K562 (cell line): ENCODE data around the gene GRB10.

ENCODE experiments used
- CBX1 ChIP-seq: sonication (generic); IDR thresholded peaks from 2 replicates; pipeline ENCODE4 v1.6.1; 2016; ENCODE audit warnings: antibody characterized with exemption, low read depth, mild to moderate bottlenecking
- CCNT2 ChIP-seq: IDR thresholded peaks from 2 replicates; pipeline ENCODE4 v1.6.1; 2011; ENCODE audit warnings: borderline replicate concordance, low read depth, mild to moderate bottlenecking, moderate library complexity, mixed read lengths, low read length; ENCODE audit not compliant: insufficient read length; ENCODE audit errors: extremely low read depth
- HIVEP1 ChIP-seq: fragments of 250-450 bp; sonication (Bioruptor Pico); IDR thresholded peaks from 2 replicates; pipeline ENCODE4 v1.4.0; 2020; ENCODE audit warnings: mild to moderate bottlenecking
- MAFG ChIP-seq: fragments of 450-650 bp; conservative IDR thresholded peaks from 2 replicates; pipeline ENCODE4 v1.6.1; 2016; ENCODE audit warnings: missing genetic modification characterization, missing compliant biosample characterization
- MAFK ChIP-seq: IDR thresholded peaks from 2 replicates; pipeline ENCODE4 v1.6.1; 2011; ENCODE audit warnings: low read length, improper control_type of control experiment
- RNF219 ChIP-seq: fragments of 250-450 bp; sonication (Bioruptor Pico); IDR thresholded peaks from 2 replicates; pipeline ENCODE4 v1.5.0; 2022; ENCODE audit warnings: mild to moderate bottlenecking
- TCF7L2 ChIP-seq: fragments of 150-350 bp; IDR thresholded peaks from 2 replicates; pipeline ENCODE4 v1.6.1; 2016; ENCODE audit warnings: low read depth, mild to moderate bottlenecking, low read length, moderate library complexity
- TEAD4 ChIP-seq, 2 experiments: sonication (generic) in 1 of 2; formaldehyde crosslinking in 1 of 2; IDR thresholded peaks; 2 replicates each; pipeline versions ENCODE4 v1.6.1 to v1.8.0; 2012 to 2022; ENCODE audit warnings: borderline replicate concordance in 1 of 2, inconsistent platforms in 1 of 2, low read length in 1 of 2, mild to moderate bottlenecking in 1 of 2, missing genetic modification reagents in 1 of 2
- ZNF277 ChIP-seq: fragments of 250-450 bp; sonication (Bioruptor Pico); IDR thresholded peaks from 2 replicates; pipeline ENCODE4 v1.8.0; 2022; ENCODE audit warnings: inconsistent platforms, mild to moderate bottlenecking, moderate library complexity, borderline replicate concordance

GRCh38 chr7:50657341-50657873 is 125.3 kb downstream of the GRB10 start:
- TF ChIP-seq MAFK (no peak), CCNT2 (no peak), RNF219 (CRISPR knock-in tag) (no peak), MAFG (no peak), TEAD4 (IDR thresholded peaks at IDR 0.05; ENCODE audit: low read length) (no peak), TEAD4 (CRISPR knock-in tag; IDR thresholded peaks at IDR 0.05; ENCODE audit: borderline replicate concordance) (no peak), ZNF277 (CRISPR knock-in tag) (no peak), CBX1 (no peak), TCF7L2 (no peak), HIVEP1 (no peak)
